PC-3 (cell line): ENCODE data around the gene ETV3. TPM values are rescaled to one million over a fixed set of nuclear protein-coding genes. Genes with fewer than 3 reads are reported as not detected.
A peak's percentile ranks its signal among the peaks of the same experiment; 100 is the strongest.

Source experiments
- ATAC-seq: fragments of 200-7000 bp; cut with Tn5 transposase; 2 replicates; pipeline ENCODE4 v1.9.1; 2020; ENCODE audit warnings: mild to moderate bottlenecking, moderate library complexity
- BruUV-seq: library from RNA; stranded (reverse); fragments of 400-500 nt; replicated peaks from 2 replicates; lab custom pipeline; 2021; lab: Mats Ljungman, UMichigan
- CTCF ChIA-PET: fragments of 300-600 bp; sonication (Branson Sonifier 250); formaldehyde crosslinking; loops from one replicate; lab custom pipeline; 2022; ENCODE audit warnings: antibody characterized with exemption; lab: Charles Lee
- POLR2A ChIA-PET: fragments of 300-600 bp; sonication (Branson Sonifier 250); formaldehyde crosslinking; loops from one replicate; lab custom pipeline; 2022; ENCODE audit warnings: antibody characterized with exemption; ENCODE audit not compliant: unreplicated experiment; lab: Charles Lee
- DNase-seq: peaks from one replicate; pipeline ENCODE4 v3.0.0-alpha.2; 2015
- H2AFZ ChIP-seq: fragments of 300-600 bp; sonication (generic); 2 replicates; pipeline ENCODE4 v1.6.0; 2016; ENCODE audit warnings: antibody characterized with exemption, low read length
- H3F3A ChIP-seq: fragments of 300-600 bp; sonication (generic); one replicate; pipeline ENCODE4 v1.6.0; 2017; ENCODE audit warnings: antibody characterized with exemption, low read length, control low read depth, mild to moderate bottlenecking; ENCODE audit not compliant: unreplicated experiment
- H3K27ac ChIP-seq: fragments of 300-600 bp; sonication (generic); 2 replicates; pipeline ENCODE4 v1.5.1; 2016; ENCODE audit warnings: mild to moderate bottlenecking, low read length
- H3K27me3 ChIP-seq: fragments of 300-600 bp; sonication (generic); 2 replicates; pipeline ENCODE4 v1.6.1; 2016; ENCODE audit warnings: low read length, mixed read lengths
- H3K36me3 ChIP-seq: fragments of 300-600 bp; sonication (generic); 2 replicates; pipeline ENCODE4 v1.6.1; 2016; ENCODE audit warnings: low read depth, mixed run types, low read length, mixed read lengths
- H3K4me1 ChIP-seq: fragments of 300-600 bp; sonication (generic); 2 replicates; pipeline ENCODE4 v1.5.1; 2016; ENCODE audit warnings: low read length; ENCODE audit not compliant: insufficient read depth
- H3K4me2 ChIP-seq: fragments of 300-600 bp; sonication (generic); 2 replicates; pipeline ENCODE4 v1.6.0; 2016; ENCODE audit warnings: low read length
- H3K4me3 ChIP-seq: fragments of 300-600 bp; sonication (generic); 2 replicates; pipeline ENCODE4 v1.5.1; 2016; ENCODE audit warnings: mild to moderate bottlenecking, low read length, mixed read lengths
- H3K79me2 ChIP-seq: fragments of 300-600 bp; sonication (generic); 2 replicates; pipeline ENCODE4 v1.6.1; 2017; ENCODE audit warnings: low read length, mixed read lengths
- H3K9ac ChIP-seq: fragments of 300-600 bp; sonication (generic); 2 replicates; pipeline ENCODE4 v1.6.0; 2016; ENCODE audit warnings: mild to moderate bottlenecking, low read length
- H3K9me2 ChIP-seq: fragments of 300-600 bp; sonication (generic); replicated peaks from 2 replicates; pipeline ENCODE4 v1.6.1; 2016; ENCODE audit warnings: mixed run types, low read length, mixed read lengths
- H3K9me3 ChIP-seq: fragments of 300-600 bp; sonication (generic); 2 replicates; pipeline ENCODE4 v1.6.1; 2016; ENCODE audit warnings: low read length, mixed read lengths
- H4K20me1 ChIP-seq: fragments of 300-600 bp; sonication (generic); 2 replicates; pipeline ENCODE4 v1.6.1; 2016; ENCODE audit warnings: low read length, mixed read lengths
- EZH2 ChIP-seq: fragments of 300-600 bp; sonication (generic); IDR thresholded peaks from one replicate; pipeline ENCODE4 v1.6.1; 2017; ENCODE audit warnings: antibody characterized with exemption, mild to moderate bottlenecking, low read length; ENCODE audit not compliant: unreplicated experiment
- EZH2phosphoT487 ChIP-seq: fragments of 300-600 bp; sonication (generic); IDR thresholded peaks from 2 replicates; pipeline ENCODE4 v1.6.1; 2018; ENCODE audit warnings: mild to moderate bottlenecking, antibody characterized with exemption, low read length, borderline replicate concordance
- intact Hi-C: fragments of 100-400 bp; cut with micrococcal nuclease; formaldehyde crosslinking; loops from 2 replicates; pipeline ENCODE4 v1.9.0; 2023
- total RNA-seq: library from RNA; depleted of rRNA; stranded (reverse); fragments of >200 nt; gene quantifications from 2 replicates; pipeline ENCODE4 v1.2.3, GENCODE V29; 2014
- TF ChIP-seq, protein P1 (sequence below): fragments of 300-600 bp; sonication (generic); conservative IDR thresholded peaks from 2 replicates; pipeline ENCODE4 v1.5.1; 2017; ENCODE audit warnings: antibody characterized with exemption, low read depth, mild to moderate bottlenecking, low read length

Gene ETV3
- total RNA-seq, 1 experiment from 2014 or later: 12.2 TPM

DNA sequence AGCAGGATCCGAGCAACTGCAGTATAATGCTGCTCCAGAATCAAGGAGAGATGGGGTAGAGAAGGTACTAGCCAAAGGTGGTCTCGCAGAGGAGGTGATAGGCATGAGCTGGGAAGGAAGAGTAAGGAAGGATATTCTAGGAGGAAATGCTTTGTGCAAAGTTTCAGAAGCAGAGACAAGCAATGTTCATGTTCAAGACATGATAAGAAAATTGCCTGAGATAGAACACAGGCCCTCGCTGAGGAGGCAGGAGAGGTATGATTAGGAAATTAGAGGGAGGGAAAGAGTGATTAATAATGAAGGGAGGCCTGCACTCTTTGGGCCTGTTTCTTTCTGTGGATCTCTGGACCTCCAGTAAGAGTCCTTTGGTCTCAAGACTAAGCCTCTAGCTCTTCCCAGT, 12.9 kb upstream of the ETV3 start:
- no peak overlapping the region for H2AFZ ChIP-seq
- no peaks in the 10 kb centered on the region for H3F3A ChIP-seq
- H3K27ac ChIP-seq: no peak overlapping the region
- POLR2A ChIA-PET: no interaction called here
- no TSS peak for BruUV-seq
- intact Hi-C loops: no loop called here
- H3K4me3 ChIP-seq: no peak overlapping the region
- DNase-seq: no peak
- no peak overlapping the region for H3K9ac ChIP-seq
- H3K36me3 ChIP-seq: no peaks in the 10 kb centered on the region
- no peaks in the 10 kb centered on the region for H3K79me2 ChIP-seq
- TF ChIP-seq, protein P1, sequence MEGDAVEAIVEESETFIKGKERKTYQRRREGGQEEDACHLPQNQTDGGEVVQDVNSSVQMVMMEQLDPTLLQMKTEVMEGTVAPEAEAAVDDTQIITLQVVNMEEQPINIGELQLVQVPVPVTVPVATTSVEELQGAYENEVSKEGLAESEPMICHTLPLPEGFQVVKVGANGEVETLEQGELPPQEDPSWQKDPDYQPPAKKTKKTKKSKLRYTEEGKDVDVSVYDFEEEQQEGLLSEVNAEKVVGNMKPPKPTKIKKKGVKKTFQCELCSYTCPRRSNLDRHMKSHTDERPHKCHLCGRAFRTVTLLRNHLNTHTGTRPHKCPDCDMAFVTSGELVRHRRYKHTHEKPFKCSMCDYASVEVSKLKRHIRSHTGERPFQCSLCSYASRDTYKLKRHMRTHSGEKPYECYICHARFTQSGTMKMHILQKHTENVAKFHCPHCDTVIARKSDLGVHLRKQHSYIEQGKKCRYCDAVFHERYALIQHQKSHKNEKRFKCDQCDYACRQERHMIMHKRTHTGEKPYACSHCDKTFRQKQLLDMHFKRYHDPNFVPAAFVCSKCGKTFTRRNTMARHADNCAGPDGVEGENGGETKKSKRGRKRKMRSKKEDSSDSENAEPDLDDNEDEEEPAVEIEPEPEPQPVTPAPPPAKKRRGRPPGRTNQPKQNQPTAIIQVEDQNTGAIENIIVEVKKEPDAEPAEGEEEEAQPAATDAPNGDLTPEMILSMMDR: no peak
- no peak for TF ChIP-seq EZH2phosphoT487
- TF ChIP-seq EZH2: no peak
- peaks cover 22% of the 10 kb centered on the region for H3K4me1 ChIP-seq
- CTCF ChIA-PET: no interaction called here
- peaks cover 6% of the 10 kb centered on the region; the same call in 1 of the 2 replicates for H3K27me3 ChIP-seq
- H3K4me2 ChIP-seq: no peak overlapping the region
- H3K9me3 ChIP-seq: no peaks in the 10 kb centered on the region
- ATAC-seq: no peak
- H3K9me2 ChIP-seq: no peaks in the 10 kb centered on the region; the same call in 1 of the 2 replicates
- H4K20me1 ChIP-seq: no peaks in the 10 kb centered on the region

DNA sequence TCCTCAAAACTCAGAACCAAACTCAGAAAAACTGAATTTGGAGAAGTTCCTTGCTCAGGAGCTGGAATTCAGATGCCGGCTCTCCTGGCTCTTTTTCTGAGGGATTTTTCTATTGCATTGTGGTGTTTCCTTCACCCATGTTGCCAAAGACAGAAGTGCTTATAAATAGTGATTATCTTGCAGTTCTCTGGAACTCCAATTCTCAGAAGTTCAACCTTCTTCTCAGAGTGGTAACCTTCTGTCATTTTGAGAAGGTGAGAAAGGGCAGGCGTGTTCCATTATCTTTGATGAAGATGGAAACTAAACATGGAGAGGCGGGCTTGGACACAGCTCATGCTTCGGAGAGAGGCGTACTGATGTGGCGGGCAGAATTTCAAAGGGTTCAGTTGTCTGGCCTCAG, 12.4 kb upstream of the ETV3 start:
- H3K36me3 ChIP-seq: no peaks in the 10 kb centered on the region
- H3K4me1 ChIP-seq: peaks cover 22% of the 10 kb centered on the region
- H4K20me1 ChIP-seq: no peaks in the 10 kb centered on the region
- intact Hi-C loops: no loop called here
- H3K9ac ChIP-seq: no peak overlapping the region
- no TSS peak for BruUV-seq
- H3F3A ChIP-seq: no peaks in the 10 kb centered on the region
- H3K4me3 ChIP-seq: no peak overlapping the region
- no peak overlapping the region for H3K4me2 ChIP-seq
- CTCF ChIA-PET: interaction anchor here (0.6 kb wide), 1 partner anchor 54 kb away, joined by 3 read pairs; no protein-coding TSS in a partner anchor
- TF ChIP-seq, protein P1: no peak
- TF ChIP-seq EZH2phosphoT487: no peak
- TF ChIP-seq EZH2: no peak
- no peaks in the 10 kb centered on the region; the same call in 1 of the 2 replicates for H3K9me2 ChIP-seq
- H3K27ac ChIP-seq: no peak overlapping the region
- ATAC-seq (no peak), DNase-seq (no peak)
- POLR2A ChIA-PET: no interaction called here
- H3K27me3 ChIP-seq: peaks cover 6% of the 10 kb centered on the region; the same call in 1 of the 2 replicates
- no peaks in the 10 kb centered on the region for H3K79me2 ChIP-seq
- no peaks in the 10 kb centered on the region for H3K9me3 ChIP-seq
- H2AFZ ChIP-seq: no peak overlapping the region

DNA sequence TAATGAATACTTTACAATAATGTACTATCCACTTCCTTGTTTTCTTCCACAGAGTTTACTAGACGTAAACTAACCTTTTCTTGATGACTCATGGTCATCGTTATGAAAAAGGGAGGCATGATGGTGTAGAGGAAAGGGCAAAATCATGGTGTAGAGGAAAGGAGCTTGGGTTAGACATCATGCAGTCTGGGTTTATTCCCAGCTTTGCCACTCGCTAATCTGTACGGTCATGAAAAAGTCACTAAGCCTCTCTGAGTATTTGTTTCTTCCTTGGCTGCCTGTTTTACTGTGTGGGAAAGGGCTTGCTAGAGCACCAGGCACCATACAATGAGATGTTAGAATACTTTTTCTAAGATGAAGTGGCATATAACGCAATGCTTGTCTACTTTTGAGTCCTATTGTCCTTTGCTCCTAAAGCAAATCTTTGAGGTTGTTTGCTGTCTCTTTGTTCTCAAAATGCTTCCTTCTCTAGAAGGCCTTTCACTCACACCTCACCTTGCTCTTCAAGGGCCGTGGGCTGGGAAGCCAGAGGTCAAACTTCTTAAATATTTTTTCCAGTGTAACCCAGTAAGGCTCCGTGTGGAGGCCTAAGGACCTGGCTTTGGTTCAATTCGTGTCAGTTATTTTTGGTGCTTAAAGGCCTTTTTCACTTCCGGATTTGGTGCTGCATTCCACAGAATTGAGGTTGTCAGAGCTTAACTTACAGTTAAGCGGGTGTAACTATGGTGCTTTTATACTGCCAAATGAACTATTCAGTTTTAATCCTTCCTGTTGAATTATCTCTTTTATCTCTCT, 9.9 kb upstream of the ETV3 start:
- H4K20me1 ChIP-seq: no peaks in the 10 kb centered on the region
- H3K79me2 ChIP-seq: no peaks in the 10 kb centered on the region
- H3K4me2 ChIP-seq: no peak overlapping the region
- peak overlapping the region; percentile 21; the same call in 1 of the 2 replicates for H3K27ac ChIP-seq
- no peak overlapping the region for H3K9ac ChIP-seq
- TF ChIP-seq, protein P1: no peak
- TF ChIP-seq EZH2phosphoT487 (no peak), EZH2 (no peak)
- no peaks in the 10 kb centered on the region for H3K9me3 ChIP-seq
- no TSS peak for BruUV-seq
- H2AFZ ChIP-seq: peak overlapping the region; percentile 45
- no peak overlapping the region for H3K4me3 ChIP-seq
- DNase-seq (peak; percentile 50), ATAC-seq (peak; percentile 82)
- CTCF ChIA-PET: interaction anchor here (0.5 kb wide), 1 partner anchor 231 kb away, joined by 3 read pairs; no protein-coding TSS in a partner anchor
- H3K4me1 ChIP-seq: peaks cover 11% of the 10 kb centered on the region
- H3K27me3 ChIP-seq: peaks cover 6% of the 10 kb centered on the region; the same call in 1 of the 2 replicates
- POLR2A ChIA-PET: interaction anchor here (0.6 kb wide), 1 partner anchor 104 kb away, joined by 3 read pairs; no protein-coding TSS in a partner anchor
- H3K9me2 ChIP-seq: no peaks in the 10 kb centered on the region; the same call in 1 of the 2 replicates
- no peaks in the 10 kb centered on the region for H3F3A ChIP-seq
- H3K36me3 ChIP-seq: no peaks in the 10 kb centered on the region
- intact Hi-C loops: no loop called here
